Dermis blood vessel endothelial cell (primary cell): Measurements from ENCODE around the gene ZNF718. TPM values are rescaled to one million over a fixed set of nuclear protein-coding genes. Genes with fewer than 3 reads are reported as not detected.
"Not testable (repeated sequence)": the region's sequence is repeated elsewhere in the genome, so short reads cannot be mapped to it uniquely, and the experiment has no call there.

ENCODE experiments used
- DNase-seq: peaks from one replicate; pipeline ENCODE4 v3.0.0; 2010
- total RNA-seq: library from RNA; depleted of rRNA; stranded (reverse); fragments of >200 nt; gene quantifications from 2 replicates; pipeline ENCODE4 v1.2.3, GENCODE V29; 2014

Gene ZNF718
- total RNA-seq, 1 donor from 2014 or later, result 6.1 TPM

GRCh38 chr4:161496-162284, 37.4 kb downstream of the ZNF718 start:
- peak; percentile 3 for DNase-seq

GRCh38 chr4:169640-170039, 45.3 kb downstream of the ZNF718 start:
- not testable (repeated sequence) for DNase-seq

GRCh38 chr4:171318-171717, 47.0 kb downstream of the ZNF718 start:
- DNase-seq, result not testable (repeated sequence)

- DNase-seq, result no peak
Observed at GRCh38 chr4:173666-174314, 49.5 kb downstream of the ZNF718 start.

GRCh38 chr4:175986-176385, 51.7 kb downstream of the ZNF718 start:
- DNase-seq, result no peak

GRCh38 chr4:176995-177394, 52.7 kb downstream of the ZNF718 start:
- no peak for DNase-seq

GRCh38 chr4:182225-182624, 57.9 kb downstream of the ZNF718 start:
- not testable (repeated sequence) for DNase-seq

- DNase-seq, result no peak
Observed at GRCh38 chr4:188091-188490, 63.8 kb downstream of the ZNF718 start.

GRCh38 chr4:195159-195558, 70.9 kb downstream of the ZNF718 start:
- DNase-seq, result not testable (repeated sequence)

GRCh38 chr4:200936-201335, 76.6 kb downstream of the ZNF718 start:
- no peak for DNase-seq

- not testable (repeated sequence) for DNase-seq
Observed at GRCh38 chr4:202822-203221, 78.5 kb downstream of the ZNF718 start.

- DNase-seq, result no peak
Observed at GRCh38 chr4:205097-205756, 80.9 kb downstream of the ZNF718 start.

GRCh38 chr4:206054-206453, 81.8 kb downstream of the ZNF718 start:
- DNase-seq, result no peak

GRCh38 chr4:208416-209096, 84.3 kb downstream of the ZNF718 start:
- DNase-seq, result not testable (repeated sequence)

GRCh38 chr4:211033-211511, 86.8 kb downstream of the ZNF718 start:
- no peak for DNase-seq

- DNase-seq, result peak; percentile 94
Observed at GRCh38 chr4:212438-213188, 88.3 kb downstream of the ZNF718 start.

GRCh38 chr4:213189-213535, 88.9 kb downstream of the ZNF718 start:
- DNase-seq, result peak; percentile 46

Other genes with a start within 250 kb of the ZNF718 start
- 14.2 and 19.9 TPM in 2 replicates for gene ZNF595, start 71.2 kb upstream of the ZNF718 start, total RNA-seq
- gene ZNF732, start 181.0 kb downstream of the ZNF718 start, total RNA-seq, result 1.4 and 2.0 TPM in 2 replicates
- 12.7 and 14.8 TPM in 2 replicates for gene ZNF141, start 213.3 kb downstream of the ZNF718 start, total RNA-seq